Ovary (tissue), 3 donors: ENCODE measurements around the gene CNTNAP5.

Experiments used
- CTCF ChIP-seq, 3 donors: fragments of 450-650 bp in 2 of 3; fragments of 200-600 bp in 1 of 3; IDR thresholded peaks; one replicate each; pipeline versions ENCODE4 v1.5.1 to v1.8.0; 2016 to 2022; ENCODE audit warnings: antibody characterized with exemption in 3 of 3, mild to moderate bottlenecking in 1 of 3
- EP300 ChIP-seq: sonication (generic); formaldehyde crosslinking; IDR thresholded peaks from one replicate; pipeline ENCODE4 v1.6.1; 2017; ENCODE audit warnings: antibody characterized with exemption
- POLR2A ChIP-seq: fragments of 450-650 bp; IDR thresholded peaks from one replicate; pipeline ENCODE4 v1.6.1; 2017; ENCODE audit warnings: antibody characterized with exemption, mild to moderate bottlenecking, moderate library complexity
- donor health status: DM: no; HTN: no; CAD: no.

GRCh38 chr2:124702777-124703176 is 677.7 kb downstream of the CNTNAP5 start:
- TF ChIP-seq CTCF (IDR thresholded peaks at IDR 0.05): no peak
- TF ChIP-seq POLR2A: no peak
- no peak for TF ChIP-seq EP300
